Aorta (tissue), 5 donors: ENCODE data around the gene RPAIN. TPM values are rescaled to one million over a fixed set of nuclear protein-coding genes. Genes with fewer than 3 reads are reported as not detected.
"Not testable (repeated sequence)": the region's sequence is repeated elsewhere in the genome, so short reads cannot be mapped to it uniquely, and the experiment has no call there.

Experiments
- ATAC-seq: fragments of 200-7000 bp; cut with Tn5 transposase; one replicate; pipeline ENCODE4 v1.9.1; 2022; ENCODE audit warnings: moderate library complexity; ENCODE audit not compliant: low FRiP score
- DNase-seq, 2 donors: peaks; one replicate each; pipeline ENCODE4 v3.0.0-alpha.2; 2020
- H3K27ac ChIP-seq, 2 donors: one replicate each; pipeline ENCODE4 v1.5.1; 2013; ENCODE audit warnings: low read length in 2 of 2, mild to moderate bottlenecking in 2 of 2, moderate library complexity in 2 of 2, control low read depth in 1 of 2, inconsistent platforms in 1 of 2, low read depth in 1 of 2
- H3K27me3 ChIP-seq, 2 donors: one replicate each; pipeline ENCODE4 v1.6.1; 2013; ENCODE audit warnings: control low read depth in 1 of 2, low read length in 1 of 2, mild to moderate bottlenecking in 1 of 2, moderate library complexity in 1 of 2; ENCODE audit not compliant: insufficient read depth in 2 of 2, control insufficient read depth in 1 of 2
- H3K36me3 ChIP-seq, 2 donors: one replicate each; pipeline ENCODE4 v1.6.1; 2013; ENCODE audit warnings: control low read depth in 1 of 2, low read length in 1 of 2, mild to moderate bottlenecking in 1 of 2; ENCODE audit not compliant: insufficient read depth in 2 of 2, control insufficient read depth in 1 of 2
- H3K4me1 ChIP-seq, 2 donors: one replicate each; pipeline ENCODE4 v1.6.1; 2013; ENCODE audit warnings: low read length in 2 of 2, control low read depth in 1 of 2, mild to moderate bottlenecking in 1 of 2, moderate library complexity in 1 of 2; ENCODE audit not compliant: insufficient read depth in 2 of 2, control insufficient read depth in 1 of 2
- H3K4me3 ChIP-seq, 2 donors: one replicate each; pipeline ENCODE4 v1.5.1; 2013; ENCODE audit warnings: low read length in 2 of 2, control low read depth in 1 of 2, mild to moderate bottlenecking in 1 of 2
- H3K9me3 ChIP-seq: one replicate; pipeline ENCODE4 v1.6.1; 2013; ENCODE audit warnings: mild to moderate bottlenecking, low read length; ENCODE audit not compliant: control insufficient read depth
- WGBS, 2 donors: extraction: QIAGEN DNeasy Blood & Tissue Kit; methylation state at CpG; one replicate each; pipeline ENCODE4 v1.1.7; 2013; 5-methylcytosine and 5-hydroxymethylcytosine counted together
- intact Hi-C, 2 donors: fragments of 100-400 bp; cut with DNase I; formaldehyde crosslinking; loops; one replicate each; pipeline versions ENCODE4 v1.14.2 to v1.15.0; 2022
- polyA plus RNA-seq, 2 donors: library from polyadenylated mRNA; stranded (reverse); fragments of 200-250 nt; gene quantifications; one replicate each; pipeline ENCODE4 v1.2.3, GENCODE V29; 2013
- total RNA-seq, 2 donors: library from RNA; stranded (reverse); fragmentation: NEBNext Ultra II Directional; extraction: Animal tissue kit (Norgen Biotek cat#: 25700); gene quantifications; one replicate each; pipeline ENCODE4 v1.2.1, GENCODE V29; 2021
- donor health status: healthy with polysubstance abuse.
- donor health status: Bipolar disorder and iron deficiency.
- donor health status: DM: no; HTN: no; CAD: no.
- donor health status: DM: no; HTN: no; CAD: no.
- donor health status: DM: yes; HTN: yes; CAD: no.

Gene RPAIN
- total and polyA plus RNA-seq, 4 donors, result 29.2 to 59.6 (median 38.3) TPM

- 87 to 90% methylated on average over 2 of the region's 2 CpGs for WGBS, 2 donors
- Histone ChIP-seq H3K9me3 (no peaks in the 10 kb centered on the region), H3K27ac (no peak overlapping the region), H3K4me1 (no peaks in the 10 kb centered on the region), H3K4me3 (no peak overlapping the region), H3K27me3 (no peaks in the 10 kb centered on the region), H3K36me3 (peaks cover 6 to 9% of the 10 kb centered on the region in 2 donors)
- DNase-seq, result no peak
- no peak for ATAC-seq
- intact Hi-C loops, result no loop called here
These were observed 15.0 kb downstream of the RPAIN start for GRCh38 chr17:5434984-5435383.

- H3K9me3 ChIP-seq, H3K36me3 ChIP-seq, H3K4me3 ChIP-seq, H3K4me1 ChIP-seq, ATAC-seq, intact Hi-C loops, H3K27me3 ChIP-seq, DNase-seq, H3K27ac ChIP-seq: not testable (repeated sequence)
- 78 to 83% methylated on average over 9 to 12 of the region's 12 CpGs for WGBS, 2 donors
These were observed 15.9 kb downstream of the RPAIN start for GRCh38 chr17:5435781-5436315.

- peaks cover 5 to 7% of the 10 kb centered on the region in 2 donors for H3K36me3 ChIP-seq
- intact Hi-C loops, result loop anchor here in 1 of 2 donors (2.0 kb wide), 1 partner anchor 247 kb away; the partner anchor contains the start of gene ZNF594
These were observed 17.8 kb downstream of the RPAIN start for GRCh38 chr17:5437721-5438317.

GRCh38 chr17:5438716-5439445 is 18.9 kb downstream of the RPAIN start, which contains the start of gene C1QBP:
Gene C1QBP (minus strand): TSS chr17:5439155. CDS start chr17:5439073, 82 bp downstream.
- Histone ChIP-seq H3K9me3 (no peaks in the 10 kb centered on the region), H3K4me3 (peak within 1 kb of the TSS; percentile 19 to 90), H3K27me3 (no peaks in the 10 kb centered on the region), H3K36me3 (peaks cover 4 to 5% of the 10 kb centered on the region in 2 donors), H3K27ac (peak within 1 kb of the TSS; percentile 49 to 80), H3K4me1 (no peaks in the 10 kb centered on the region)
- intact Hi-C loops, result loop anchor here in 1 of 2 donors (1.0 to 2.0 kb wide), 3 partner anchors 20 to 248 kb away; partner anchors contain the start of genes NUP88 and ZNF594
- DNase-seq, result peak; percentile 93 to 97
- peak; percentile 99 for ATAC-seq
- WGBS, 2 donors, result 0% methylated on average over 69 to 75 of the region's 75 CpGs

More at GRCh38 chr17:5437721-5438317, 17.8 kb downstream of the RPAIN start:
- Histone ChIP-seq H3K27ac (no peak overlapping the region), H3K9me3 (no peaks in the 10 kb centered on the region), H3K4me1 (no peaks in the 10 kb centered on the region), H3K27me3 (no peaks in the 10 kb centered on the region), H3K4me3 (peak overlapping the region; percentile 19 to 90)
- 65 to 67% methylated on average over 5 of the region's 5 CpGs for WGBS, 2 donors
- ATAC-seq, result no peak
- DNase-seq, result no peak

GRCh38 chr17:5439446-5439764 is 19.4 kb downstream of the RPAIN start:
- Histone ChIP-seq H3K27me3 (no peaks in the 10 kb centered on the region), H3K27ac (peak overlapping the region; percentile 49 to 80), H3K4me3 (peak overlapping the region in 1 of 2 donors; percentile 90), H3K9me3 (no peaks in the 10 kb centered on the region), H3K36me3 (peaks cover 4% of the 10 kb centered on the region in 2 donors), H3K4me1 (no peaks in the 10 kb centered on the region)
- intact Hi-C loops, result loop anchor here in 1 of 2 donors (1.0 to 2.0 kb wide), 3 partner anchors 20 to 249 kb away; partner anchors contain the start of genes NUP88 and ZNF594
- DNase-seq (no peak), ATAC-seq (no peak)
- 11 to 24% methylated on average over 1 of the region's 1 CpG for WGBS, 2 donors

- DNase-seq (no peak), ATAC-seq (no peak)
- intact Hi-C loops, result loop anchor here in 1 of 2 donors (5.0 kb wide), 1 partner anchor 196 kb away; no protein-coding TSS in a partner anchor
- Histone ChIP-seq H3K4me3 (no peak overlapping the region), H3K27me3 (no peaks in the 10 kb centered on the region), H3K9me3 (no peaks in the 10 kb centered on the region), H3K27ac (no peak overlapping the region), H3K4me1 (no peaks in the 10 kb centered on the region), H3K36me3 (peaks cover under 1 to 2% of the 10 kb centered on the region in 2 donors)
- WGBS, 2 donors, result 95 to 96% methylated on average over 6 of the region's 6 CpGs
These were observed 23.7 kb downstream of the RPAIN start for GRCh38 chr17:5443728-5444127.

- DNase-seq, result no peak
- Histone ChIP-seq H3K36me3 (peaks cover 2% of the 10 kb centered on the region in 2 donors), H3K4me1 (no peaks in the 10 kb centered on the region), H3K27me3 (no peaks in the 10 kb centered on the region), H3K4me3 (no peak overlapping the region), H3K27ac (no peak overlapping the region), H3K9me3 (no peaks in the 10 kb centered on the region)
- ATAC-seq, result no peak
- 92 to 95% methylated on average over 22 of the region's 22 CpGs for WGBS, 2 donors
- intact Hi-C loops, result loop anchor here in 1 of 2 donors (5.0 kb wide), 1 partner anchor 197 kb away; no protein-coding TSS in a partner anchor
These were observed 24.2 kb downstream of the RPAIN start for GRCh38 chr17:5444209-5444608.

- H3K27me3 ChIP-seq, result no peaks in the 10 kb centered on the region
- no peak overlapping the region for H3K27ac ChIP-seq
- ATAC-seq (no peak), DNase-seq (no peak)
- 88% methylated on average over 8 of the region's 8 CpGs for WGBS, 2 donors
- intact Hi-C loops, result no loop called here
- no peaks in the 10 kb centered on the region for H3K4me1 ChIP-seq
- H3K36me3 ChIP-seq, result peaks cover 2 to 6% of the 10 kb centered on the region in 2 donors
- no peaks in the 10 kb centered on the region for H3K9me3 ChIP-seq
- H3K4me3 ChIP-seq, result no peak overlapping the region
These were observed 26.8 kb downstream of the RPAIN start for GRCh38 chr17:5446786-5447185.
